ENCODE results near the gene GH2.
"Not testable (repeated sequence)": the region's sequence is repeated elsewhere in the genome, so short reads cannot be mapped to it uniquely, and the experiment has no call there.

Gene GH2

GRCh38 chr17:63911041-63911635, 29.4 kb upstream of the GH2 start, which contains the start of gene CSHL1:
CSHL1 (minus strand) TSS chr17:63911258; CDS start chr17:63911196, 62 bp downstream.
- Histone ChIP-seq H3K4me1 (ENCODE audit: control insufficient read depth in 2 of 2, insufficient read depth in 2 of 2, low read length in 2 of 2) (no peaks in the 10 kb centered on the region), H3K4me3 (ENCODE audit: low read length in 2 of 2) (no peak within 1 kb of the TSS)

DNA sequence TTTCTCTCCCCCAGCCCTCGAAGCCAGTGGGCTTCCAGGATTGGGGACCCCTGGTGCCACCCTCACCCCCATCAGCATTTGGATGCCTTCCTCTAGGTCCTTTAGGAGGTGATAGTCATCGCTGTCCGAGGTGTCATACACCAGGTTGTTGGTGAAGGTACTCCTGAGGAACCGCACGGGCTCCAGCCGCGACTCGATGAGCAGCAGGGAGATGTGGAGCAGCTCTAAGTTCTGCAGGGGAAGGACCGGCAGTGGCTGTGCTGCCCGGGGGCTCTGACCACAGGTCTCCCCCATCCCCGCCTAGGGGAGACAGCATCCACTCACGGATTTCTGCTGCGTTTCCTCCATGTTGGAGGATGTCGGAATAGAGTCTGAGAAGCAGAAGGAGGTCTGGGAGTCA, 28.4 kb upstream of the GH2 start:
- no peaks in the 10 kb centered on the region for H3K9me3 ChIP-seq (ENCODE audit: control insufficient read depth in 2 of 2, low read length in 2 of 2)
- H3K27ac ChIP-seq (ENCODE audit: low read depth in 2 of 2, low read length in 2 of 2) = no peak overlapping the region
- no peak overlapping the region for H3K9ac ChIP-seq (ENCODE audit: low read depth in 1 of 2, low read length in 2 of 2)
- H3K36me3 ChIP-seq (ENCODE audit: control insufficient read depth in 2 of 2, insufficient read depth in 2 of 2, low read length in 2 of 2) = no peaks in the 10 kb centered on the region
- H3K4me1 ChIP-seq (ENCODE audit: control insufficient read depth in 2 of 2, insufficient read depth in 2 of 2, low read length in 2 of 2) = no peaks in the 10 kb centered on the region
- no peaks in the 10 kb centered on the region for H3K27me3 ChIP-seq (ENCODE audit: control insufficient read depth in 2 of 2, insufficient read depth in 2 of 2, low read length in 2 of 2)
- H3K4me3 ChIP-seq (ENCODE audit: low read length in 2 of 2) = no peak overlapping the region

More at GRCh38 chr17:63911041-63911635, 29.4 kb upstream of the GH2 start, which contains the start of gene CSHL1:
- no peaks in the 10 kb centered on the region for H3K27me3 ChIP-seq (ENCODE audit: control insufficient read depth in 2 of 2, insufficient read depth in 2 of 2, low read length in 2 of 2)
- H3K27ac ChIP-seq (ENCODE audit: low read depth in 2 of 2, low read length in 2 of 2) = no peak within 1 kb of the TSS
- no peaks in the 10 kb centered on the region for H3K36me3 ChIP-seq (ENCODE audit: control insufficient read depth in 2 of 2, insufficient read depth in 2 of 2, low read length in 2 of 2)
- no peaks in the 10 kb centered on the region for H3K9me3 ChIP-seq (ENCODE audit: control insufficient read depth in 2 of 2, low read length in 2 of 2)
- no peak within 1 kb of the TSS for H3K9ac ChIP-seq (ENCODE audit: low read depth in 1 of 2, low read length in 2 of 2)

DNA sequence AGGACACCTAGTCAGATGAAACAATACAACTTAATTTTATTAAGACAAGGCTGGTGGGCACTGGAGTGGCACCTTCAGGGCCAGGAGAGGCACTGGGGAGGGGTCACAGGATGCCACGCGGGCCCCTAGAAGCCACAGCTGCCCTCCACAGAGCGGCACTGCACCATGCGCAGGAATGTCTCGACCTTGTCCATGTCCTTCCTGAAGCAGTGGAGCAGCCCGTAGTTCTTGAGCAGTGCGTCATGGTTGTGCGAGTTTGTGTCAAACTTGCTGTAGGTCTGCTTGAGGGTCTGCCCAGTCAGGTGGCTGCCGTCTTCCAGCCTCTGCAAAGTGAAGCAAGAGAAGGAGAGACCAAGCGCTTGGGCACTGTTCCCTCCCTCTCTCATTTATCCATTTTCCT, 27.8 kb upstream of the GH2 start:
- not testable (repeated sequence) for H3K4me1 ChIP-seq (ENCODE audit: control insufficient read depth in 2 of 2, insufficient read depth in 2 of 2, low read length in 2 of 2); H3K27me3 ChIP-seq (ENCODE audit: control insufficient read depth in 2 of 2, insufficient read depth in 2 of 2, low read length in 2 of 2); H3K27ac ChIP-seq (ENCODE audit: low read depth in 2 of 2, low read length in 2 of 2); H3K9ac ChIP-seq (ENCODE audit: low read depth in 1 of 2, low read length in 2 of 2); H3K36me3 ChIP-seq (ENCODE audit: control insufficient read depth in 2 of 2, insufficient read depth in 2 of 2, low read length in 2 of 2); H3K4me3 ChIP-seq (ENCODE audit: low read length in 2 of 2); H3K9me3 ChIP-seq (ENCODE audit: control insufficient read depth in 2 of 2, low read length in 2 of 2)

- not testable (repeated sequence) for H3K9ac ChIP-seq (ENCODE audit: low read depth in 1 of 2, low read length in 2 of 2); H3K36me3 ChIP-seq (ENCODE audit: control insufficient read depth in 2 of 2, insufficient read depth in 2 of 2, low read length in 2 of 2); H3K9me3 ChIP-seq (ENCODE audit: control insufficient read depth in 2 of 2, low read length in 2 of 2); H3K27me3 ChIP-seq (ENCODE audit: control insufficient read depth in 2 of 2, insufficient read depth in 2 of 2, low read length in 2 of 2); H3K4me3 ChIP-seq (ENCODE audit: low read length in 2 of 2); H3K4me1 ChIP-seq (ENCODE audit: control insufficient read depth in 2 of 2, insufficient read depth in 2 of 2, low read length in 2 of 2); H3K27ac ChIP-seq (ENCODE audit: low read depth in 2 of 2, low read length in 2 of 2)
Observed at GRCh38 chr17:63907161-63907778, 25.5 kb upstream of the GH2 start.

DNA sequence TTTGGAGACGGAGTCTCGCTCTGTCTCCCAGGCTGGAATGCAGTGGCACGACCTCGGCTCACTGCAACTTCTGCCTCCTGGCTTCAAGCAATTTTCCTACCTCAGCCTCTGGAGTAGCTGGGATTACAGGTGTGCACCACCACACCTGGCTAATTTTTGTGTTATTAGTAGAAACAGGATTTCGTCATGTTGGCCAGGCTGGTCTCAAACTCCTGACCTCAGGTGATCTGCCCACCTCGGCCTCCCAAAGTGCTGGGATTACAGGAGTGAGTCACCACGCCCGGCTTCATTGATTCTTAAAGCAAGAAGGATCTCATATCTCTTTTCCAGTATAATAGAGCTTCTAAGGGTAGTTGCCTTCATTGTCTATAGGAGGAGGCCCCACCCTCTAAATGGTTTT, 23.1 kb upstream of the GH2 start:
- not testable (repeated sequence) for H3K9me3 ChIP-seq (ENCODE audit: control insufficient read depth in 2 of 2, low read length in 2 of 2); H3K4me3 ChIP-seq (ENCODE audit: low read length in 2 of 2); H3K27ac ChIP-seq (ENCODE audit: low read depth in 2 of 2, low read length in 2 of 2); H3K27me3 ChIP-seq (ENCODE audit: control insufficient read depth in 2 of 2, insufficient read depth in 2 of 2, low read length in 2 of 2); H3K4me1 ChIP-seq (ENCODE audit: control insufficient read depth in 2 of 2, insufficient read depth in 2 of 2, low read length in 2 of 2); H3K36me3 ChIP-seq (ENCODE audit: control insufficient read depth in 2 of 2, insufficient read depth in 2 of 2, low read length in 2 of 2); H3K9ac ChIP-seq (ENCODE audit: low read depth in 1 of 2, low read length in 2 of 2)

DNA sequence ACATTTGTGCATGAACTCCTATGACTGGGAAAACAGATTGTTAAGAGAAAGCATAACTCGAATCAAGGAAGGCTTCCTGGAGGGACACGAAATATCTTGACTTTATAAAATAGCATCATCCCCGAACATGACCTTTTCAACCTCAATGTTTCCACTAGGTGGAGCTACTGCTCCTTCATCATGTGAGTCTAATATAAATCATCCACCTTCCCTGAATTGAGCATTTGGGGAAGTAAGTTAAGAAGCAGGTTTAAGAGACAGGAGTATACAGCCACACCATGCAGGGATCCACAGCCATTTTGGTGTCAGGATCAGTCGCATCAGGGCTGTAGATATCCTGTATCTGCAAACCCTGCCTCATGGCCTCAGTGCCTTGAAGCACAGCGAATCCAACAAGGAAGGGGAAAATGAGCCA, 22.1 kb upstream of the GH2 start:
- not testable (repeated sequence) for H3K9ac ChIP-seq (ENCODE audit: low read depth in 1 of 2, low read length in 2 of 2); H3K9me3 ChIP-seq (ENCODE audit: control insufficient read depth in 2 of 2, low read length in 2 of 2); H3K4me3 ChIP-seq (ENCODE audit: low read length in 2 of 2); H3K36me3 ChIP-seq (ENCODE audit: control insufficient read depth in 2 of 2, insufficient read depth in 2 of 2, low read length in 2 of 2); H3K27ac ChIP-seq (ENCODE audit: low read depth in 2 of 2, low read length in 2 of 2); H3K4me1 ChIP-seq (ENCODE audit: control insufficient read depth in 2 of 2, insufficient read depth in 2 of 2, low read length in 2 of 2); H3K27me3 ChIP-seq (ENCODE audit: control insufficient read depth in 2 of 2, insufficient read depth in 2 of 2, low read length in 2 of 2)

DNA sequence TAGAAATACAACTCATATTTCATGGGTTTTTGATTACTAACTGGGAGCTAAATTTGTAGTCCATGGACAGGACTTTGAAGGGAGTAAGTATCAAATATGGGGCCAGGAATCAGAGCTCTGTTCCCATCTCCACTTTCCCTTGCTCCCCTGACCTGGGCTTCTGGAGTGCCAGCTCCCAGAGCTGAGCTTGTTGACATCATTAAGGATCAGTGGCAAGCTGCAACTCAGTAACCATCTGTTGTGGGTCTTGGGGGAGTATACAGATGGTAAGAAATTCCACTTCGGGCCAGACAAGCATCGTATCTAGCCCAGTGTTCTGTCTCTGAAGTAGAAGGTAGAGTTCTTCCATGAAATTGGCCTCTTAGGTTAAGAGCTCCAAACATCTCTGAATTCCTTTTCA, 20.2 kb upstream of the GH2 start:
- not testable (repeated sequence) for H3K9me3 ChIP-seq (ENCODE audit: control insufficient read depth in 2 of 2, low read length in 2 of 2); H3K4me1 ChIP-seq (ENCODE audit: control insufficient read depth in 2 of 2, insufficient read depth in 2 of 2, low read length in 2 of 2); H3K9ac ChIP-seq (ENCODE audit: low read depth in 1 of 2, low read length in 2 of 2); H3K36me3 ChIP-seq (ENCODE audit: control insufficient read depth in 2 of 2, insufficient read depth in 2 of 2, low read length in 2 of 2); H3K27ac ChIP-seq (ENCODE audit: low read depth in 2 of 2, low read length in 2 of 2); H3K27me3 ChIP-seq (ENCODE audit: control insufficient read depth in 2 of 2, insufficient read depth in 2 of 2, low read length in 2 of 2); H3K4me3 ChIP-seq (ENCODE audit: low read length in 2 of 2)

GRCh38 chr17:63898899-63899798, 17.4 kb upstream of the GH2 start:
- H3K4me3 ChIP-seq (ENCODE audit: low read length in 2 of 2); H3K27ac ChIP-seq (ENCODE audit: low read depth in 2 of 2, low read length in 2 of 2); H3K9ac ChIP-seq (ENCODE audit: low read depth in 1 of 2, low read length in 2 of 2); H3K27me3 ChIP-seq (ENCODE audit: control insufficient read depth in 2 of 2, insufficient read depth in 2 of 2, low read length in 2 of 2); H3K36me3 ChIP-seq (ENCODE audit: control insufficient read depth in 2 of 2, insufficient read depth in 2 of 2, low read length in 2 of 2); H3K9me3 ChIP-seq (ENCODE audit: control insufficient read depth in 2 of 2, low read length in 2 of 2); H3K4me1 ChIP-seq (ENCODE audit: control insufficient read depth in 2 of 2, insufficient read depth in 2 of 2, low read length in 2 of 2): not testable (repeated sequence)

- not testable (repeated sequence) for H3K9me3 ChIP-seq (ENCODE audit: control insufficient read depth in 2 of 2, low read length in 2 of 2); H3K27me3 ChIP-seq (ENCODE audit: control insufficient read depth in 2 of 2, insufficient read depth in 2 of 2, low read length in 2 of 2); H3K9ac ChIP-seq (ENCODE audit: low read depth in 1 of 2, low read length in 2 of 2); H3K4me3 ChIP-seq (ENCODE audit: low read length in 2 of 2); H3K4me1 ChIP-seq (ENCODE audit: control insufficient read depth in 2 of 2, insufficient read depth in 2 of 2, low read length in 2 of 2); H3K36me3 ChIP-seq (ENCODE audit: control insufficient read depth in 2 of 2, insufficient read depth in 2 of 2, low read length in 2 of 2); H3K27ac ChIP-seq (ENCODE audit: low read depth in 2 of 2, low read length in 2 of 2)
Observed at GRCh38 chr17:63896524-63897354, 15.0 kb upstream of the GH2 start, which contains the start of gene CSH1. CSH1 (minus strand) TSS chr17:63896574; CDS start chr17:63896511, 63 bp downstream.

GRCh38 chr17:63894821-63895220, 13.1 kb upstream of the GH2 start:
- not testable (repeated sequence) for H3K27me3 ChIP-seq (ENCODE audit: control insufficient read depth in 2 of 2, insufficient read depth in 2 of 2, low read length in 2 of 2); H3K9me3 ChIP-seq (ENCODE audit: control insufficient read depth in 2 of 2, low read length in 2 of 2); H3K4me3 ChIP-seq (ENCODE audit: low read length in 2 of 2); H3K36me3 ChIP-seq (ENCODE audit: control insufficient read depth in 2 of 2, insufficient read depth in 2 of 2, low read length in 2 of 2); H3K9ac ChIP-seq (ENCODE audit: low read depth in 1 of 2, low read length in 2 of 2); H3K4me1 ChIP-seq (ENCODE audit: control insufficient read depth in 2 of 2, insufficient read depth in 2 of 2, low read length in 2 of 2); H3K27ac ChIP-seq (ENCODE audit: low read depth in 2 of 2, low read length in 2 of 2)
